Keratinocyte (primary cell): ENCODE measurements around the gene BTNL3. TPM values are rescaled to one million over a fixed set of nuclear protein-coding genes. Genes with fewer than 3 reads are reported as not detected.

Source experiments
- DNase-seq: peaks from one replicate; pipeline ENCODE4 v3.0.0-alpha.2; 2011; ENCODE audit warnings: low read depth, missing footprints, low spot score
- FAIRE-seq: peaks from 2 replicates; lab custom pipeline; 2011; peaks lifted over from hg19 to GRCh38; lab: Jason Lieb, UNC
- H2AFZ ChIP-seq: 2 replicates; pipeline ENCODE4 v1.6.0; 2012; ENCODE audit warnings: low read length, control low read depth, inconsistent platforms; ENCODE audit not compliant: control insufficient read depth
- H3K27ac ChIP-seq: 2 replicates; pipeline ENCODE4 v1.5.1; 2011; ENCODE audit warnings: low read length; ENCODE audit not compliant: control insufficient read depth, insufficient read depth
- H3K27me3 ChIP-seq: 3 replicates; pipeline ENCODE4 v1.6.0; 2011; ENCODE audit warnings: low read length; ENCODE audit not compliant: control insufficient read depth, insufficient read depth; ENCODE audit errors: extremely low read depth
- H3K36me3 ChIP-seq, 2 experiments: 2 replicates in 1 of 2; 3 replicates in 1 of 2; pipeline ENCODE4 v1.5.1; 2011; ENCODE audit warnings: low read length in 2 of 2, mild to moderate bottlenecking in 1 of 2; ENCODE audit not compliant: control insufficient read depth in 2 of 2, insufficient read depth in 2 of 2; ENCODE audit errors: extremely low read depth in 1 of 2
- H3K4me1 ChIP-seq: 3 replicates; pipeline ENCODE4 v1.5.1; 2011; ENCODE audit warnings: low read length; ENCODE audit not compliant: control insufficient read depth, insufficient read depth; ENCODE audit errors: extremely low read depth
- H3K4me2 ChIP-seq: 3 replicates; pipeline ENCODE4 v1.6.0; 2011; ENCODE audit warnings: low read depth, low read length; ENCODE audit not compliant: control insufficient read depth, insufficient read depth; ENCODE audit errors: extremely low read depth
- H3K4me3 ChIP-seq, 3 experiments: fragments of 200-600 bp in 1 of 3; sonication (generic) in 1 of 3; 2 replicates in 2 of 3; 3 replicates in 1 of 3; pipeline ENCODE4 v1.5.1; 2011 to 2016; ENCODE audit warnings: low read length in 3 of 3, mild to moderate bottlenecking in 3 of 3, control low read depth in 2 of 3, inconsistent platforms in 1 of 3, low read depth in 1 of 3, mixed read lengths in 1 of 3, mixed run types in 1 of 3, moderate library complexity in 1 of 3; ENCODE audit not compliant: control insufficient read depth in 2 of 3, insufficient read depth in 2 of 3; ENCODE audit errors: extremely low read depth in 1 of 3
- H3K79me2 ChIP-seq: 2 replicates; pipeline ENCODE4 v1.6.0; 2012; ENCODE audit warnings: low read length; ENCODE audit not compliant: control insufficient read depth, insufficient read depth
- H3K9ac ChIP-seq: 3 replicates; pipeline ENCODE4 v1.6.0; 2011; ENCODE audit warnings: low read length; ENCODE audit not compliant: control insufficient read depth, insufficient read depth; ENCODE audit errors: extremely low read depth
- H3K9me1 ChIP-seq: 3 replicates; pipeline ENCODE4 v1.6.0; 2011; ENCODE audit warnings: low read length; ENCODE audit not compliant: control insufficient read depth, insufficient read depth; ENCODE audit errors: extremely low read depth
- H3K9me3 ChIP-seq: 2 replicates; pipeline ENCODE4 v1.5.1; 2012; ENCODE audit warnings: low read depth, low read length; ENCODE audit not compliant: control insufficient read depth
- H4K20me1 ChIP-seq: 3 replicates; pipeline ENCODE4 v1.6.0; 2011; ENCODE audit warnings: low read length; ENCODE audit not compliant: control insufficient read depth, insufficient read depth; ENCODE audit errors: extremely low read depth
- EZH2 ChIP-seq: IDR thresholded peaks from one replicate; pipeline ENCODE4 v1.6.1; 2012; ENCODE audit warnings: inconsistent platforms, mild to moderate bottlenecking, low read length, moderate library complexity
- dilution Hi-C: fragments of 300-500 bp; cut with MboI; formaldehyde crosslinking; loops from one replicate; pipeline ENCODE4 v1.7.0; 2020; ENCODE audit warnings: low sequenced_read_pairs; ENCODE audit not compliant: extremely low pct_ligation_motif_present
- polyA plus RNA-seq, 5 experiments: library from polyadenylated mRNA; depleted of rRNA in 3 of 5; stranded (reverse) in 3 of 5; stranded (forward) in 1 of 5; unstranded in 1 of 5; fragments of >200 nt; gene quantifications; 1 replicate in 1 of 5; 2 replicates in 3 of 5; 3 replicates in 1 of 5; pipeline versions ENCODE4 v1.2.1 to v1.2.3, GENCODE V29; 2011 to 2012; ENCODE audit warnings: missing spikeins in 2 of 5, low read depth in 1 of 5, low replicate concordance in 1 of 5
- TF ChIP-seq, protein P1 (sequence below), 3 experiments: IDR thresholded peaks in 1 of 3; conservative IDR thresholded peaks in 1 of 3; optimal IDR thresholded peaks in 1 of 3; 2 replicates in 2 of 3; 3 replicates in 1 of 3; pipeline versions ENCODE3 to v1.5.1; 2011; ENCODE audit warnings: low read length in 3 of 3, mild to moderate bottlenecking in 3 of 3, moderate library complexity in 2 of 3, control low read depth in 1 of 3, inconsistent platforms in 1 of 3; ENCODE audit not compliant: insufficient read depth in 2 of 3; ENCODE audit errors: extremely low read depth in 1 of 3

The BTNL3 gene
- polyA plus RNA-seq, 1 donor (not counting 4 experiments of a cell fraction or from before 2014, with no cell fraction given) = not detected

DNA sequence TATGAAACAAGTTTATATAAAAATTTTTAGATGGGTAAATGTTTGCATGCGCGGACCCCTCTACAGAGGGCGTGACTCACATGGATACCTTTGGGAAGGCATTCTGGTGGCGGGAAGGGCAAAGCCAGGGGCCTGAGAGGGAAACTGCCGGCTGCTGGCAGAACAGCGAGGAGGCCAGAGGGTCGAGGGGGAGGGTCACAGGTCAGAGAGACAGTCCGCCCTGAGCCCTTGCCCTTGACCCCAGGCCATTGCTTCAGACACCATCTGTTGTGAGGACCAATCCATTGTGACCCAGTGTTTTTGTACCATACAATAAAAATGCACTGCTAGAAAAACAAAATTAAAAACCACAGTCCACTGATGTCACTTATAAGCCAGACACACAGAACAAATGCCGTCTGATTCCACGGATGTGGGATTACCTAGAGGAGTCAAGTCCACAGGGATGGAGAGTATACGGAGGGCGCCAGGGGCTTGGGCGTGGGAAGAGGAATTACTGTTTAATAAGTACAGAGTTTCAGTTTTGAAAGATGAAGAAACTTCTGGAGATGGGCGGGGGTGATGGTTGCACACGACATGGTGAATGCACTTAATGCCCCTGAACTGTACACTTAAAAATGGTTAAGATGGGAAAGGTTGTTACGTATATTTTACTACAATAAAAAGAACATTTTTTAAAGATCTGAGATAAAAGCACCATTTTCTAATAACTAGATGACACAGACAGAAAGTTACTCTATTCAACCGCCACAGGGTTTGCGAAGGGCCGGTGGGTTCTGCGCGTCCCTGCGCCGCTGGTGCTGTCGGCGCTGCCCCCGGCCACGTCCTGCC is 63.4 kb downstream of the BTNL3 start:
- Histone ChIP-seq H3K4me1 (peaks cover 4% of the 10 kb centered on the region), H2AFZ (no peak overlapping the region), H3K9ac (no peak overlapping the region), H3K27ac (no peak overlapping the region), H4K20me1 (no peaks in the 10 kb centered on the region), H3K4me2 (no peak overlapping the region), H3K9me3 (no peaks in the 10 kb centered on the region), H3K9me1 (no peaks in the 10 kb centered on the region), H3K27me3 (peaks cover 41% of the 10 kb centered on the region), H3K4me3 (peak overlapping the region; percentile 13 to 30 (median 28)), H3K79me2 (no peaks in the 10 kb centered on the region), H3K36me3 (no peaks in the 10 kb centered on the region)
- TF ChIP-seq EZH2 = no peak
- TF ChIP-seq, protein P1, sequence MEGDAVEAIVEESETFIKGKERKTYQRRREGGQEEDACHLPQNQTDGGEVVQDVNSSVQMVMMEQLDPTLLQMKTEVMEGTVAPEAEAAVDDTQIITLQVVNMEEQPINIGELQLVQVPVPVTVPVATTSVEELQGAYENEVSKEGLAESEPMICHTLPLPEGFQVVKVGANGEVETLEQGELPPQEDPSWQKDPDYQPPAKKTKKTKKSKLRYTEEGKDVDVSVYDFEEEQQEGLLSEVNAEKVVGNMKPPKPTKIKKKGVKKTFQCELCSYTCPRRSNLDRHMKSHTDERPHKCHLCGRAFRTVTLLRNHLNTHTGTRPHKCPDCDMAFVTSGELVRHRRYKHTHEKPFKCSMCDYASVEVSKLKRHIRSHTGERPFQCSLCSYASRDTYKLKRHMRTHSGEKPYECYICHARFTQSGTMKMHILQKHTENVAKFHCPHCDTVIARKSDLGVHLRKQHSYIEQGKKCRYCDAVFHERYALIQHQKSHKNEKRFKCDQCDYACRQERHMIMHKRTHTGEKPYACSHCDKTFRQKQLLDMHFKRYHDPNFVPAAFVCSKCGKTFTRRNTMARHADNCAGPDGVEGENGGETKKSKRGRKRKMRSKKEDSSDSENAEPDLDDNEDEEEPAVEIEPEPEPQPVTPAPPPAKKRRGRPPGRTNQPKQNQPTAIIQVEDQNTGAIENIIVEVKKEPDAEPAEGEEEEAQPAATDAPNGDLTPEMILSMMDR (optimal IDR thresholded peaks at IDR 0.05 in 1 of 3, IDR thresholded peaks at IDR 0.05 in 1 of 3, conservative IDR thresholded peaks at IDR 0.05 in 1 of 3; ENCODE audit: extremely low read depth in 1 of 3, insufficient read depth in 2 of 3, low read length in 3 of 3) = no peak
- FAIRE-seq (no peak), DNase-seq (no peak)
- dilution Hi-C loops = no loop called here

DNA sequence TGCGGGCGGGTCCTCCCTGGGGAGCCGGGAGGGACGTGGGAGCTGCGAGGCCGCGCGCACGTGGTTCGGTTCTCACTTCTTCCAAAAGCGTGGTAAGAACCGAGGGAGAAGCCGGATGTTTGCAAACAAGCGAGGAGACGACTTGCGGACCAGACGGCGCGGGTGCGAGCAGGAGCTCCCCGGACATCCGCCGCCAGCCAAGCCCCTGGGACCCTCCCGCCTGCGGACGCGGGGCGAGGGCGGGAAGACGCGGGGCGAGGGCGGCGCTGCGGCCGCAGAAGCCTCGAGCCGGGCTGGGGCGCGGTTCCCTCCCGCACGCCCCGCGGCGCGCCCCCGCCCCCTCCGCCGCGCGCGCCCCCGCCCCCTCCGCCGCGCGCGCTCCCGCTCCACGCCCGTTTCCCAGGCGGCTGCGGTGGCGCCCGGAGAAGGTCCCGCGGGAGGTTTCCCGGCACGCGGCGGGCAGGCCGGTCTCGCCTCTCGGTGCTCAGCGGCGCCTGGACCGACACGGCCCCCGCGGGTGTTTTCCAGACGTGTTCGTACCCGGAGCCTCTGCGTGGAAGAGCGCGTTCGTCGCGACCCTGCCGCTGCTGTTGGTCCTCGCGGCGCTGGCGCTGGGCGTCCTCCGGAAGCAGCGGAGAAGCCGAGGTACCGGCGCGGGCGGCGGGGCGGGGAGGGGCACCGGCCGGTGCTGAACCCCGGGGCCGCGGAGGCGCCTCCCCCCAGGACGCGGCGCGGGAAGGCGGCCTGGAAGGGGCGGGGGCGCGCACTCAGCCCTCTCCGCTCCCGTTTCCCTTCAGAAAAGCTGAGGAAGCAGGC is 64.2 kb downstream of the BTNL3 start:
- TF ChIP-seq EZH2 = peak; percentile 91
- TF ChIP-seq, protein P1 (optimal IDR thresholded peaks at IDR 0.05 in 1 of 3, IDR thresholded peaks at IDR 0.05 in 1 of 3, conservative IDR thresholded peaks at IDR 0.05 in 1 of 3; ENCODE audit: extremely low read depth in 1 of 3, insufficient read depth in 2 of 3, low read length in 3 of 3) = no peak
- peak overlapping the region; percentile 58 for H2AFZ ChIP-seq

More for the DNA sequence above, 64.2 kb downstream of the BTNL3 start:
- peaks cover 44% of the 10 kb centered on the region for H3K27me3 ChIP-seq
- H3K79me2 ChIP-seq = no peaks in the 10 kb centered on the region
- H3K27ac ChIP-seq = no peak overlapping the region
- peaks cover 4% of the 10 kb centered on the region for H3K4me1 ChIP-seq
- FAIRE-seq (no peak), DNase-seq (no peak)
- H3K36me3 ChIP-seq = no peaks in the 10 kb centered on the region
- no peaks in the 10 kb centered on the region for H4K20me1 ChIP-seq
- dilution Hi-C loops = no loop called here
- H3K4me3 ChIP-seq = peak overlapping the region; percentile 15 to 43 (median 42)
- H3K9ac ChIP-seq = no peak overlapping the region
- H3K9me1 ChIP-seq = no peaks in the 10 kb centered on the region
- peak overlapping the region; percentile 46 for H3K4me2 ChIP-seq
- no peaks in the 10 kb centered on the region for H3K9me3 ChIP-seq
